Epithelial cell of esophagus (primary cell): ENCODE measurements around the gene DOP1A.

Source experiments
- DNase-seq: peaks from one replicate; pipeline ENCODE4 v3.0.0; 2010; ENCODE audit warnings: low read depth
- H3K4me3 ChIP-seq: 2 replicates; pipeline ENCODE4 v1.5.1; 2011; ENCODE audit warnings: mild to moderate bottlenecking, low read length, control low read depth
- CTCF ChIP-seq: IDR thresholded peaks from 2 replicates; pipeline ENCODE4 v1.5.1; 2011; ENCODE audit warnings: low read depth, mild to moderate bottlenecking, low read length, control low read depth, inconsistent platforms; ENCODE audit not compliant: insufficient read depth; ENCODE audit errors: missing control alignments

Gene DOP1A

GRCh38 chr6:83097675-83098074 is 30.2 kb downstream of the DOP1A start:
- H3K4me3 ChIP-seq, result no peak overlapping the region
- no peak for DNase-seq
- TF ChIP-seq CTCF, result no peak

GRCh38 chr6:83098589-83098988 is 31.1 kb downstream of the DOP1A start:
- TF ChIP-seq CTCF, result no peak
- DNase-seq, result no peak
- no peak overlapping the region for H3K4me3 ChIP-seq

GRCh38 chr6:83108378-83108777 is 40.9 kb downstream of the DOP1A start:
- H3K4me3 ChIP-seq, result no peak overlapping the region
- DNase-seq, result no peak
- no peak for TF ChIP-seq CTCF

GRCh38 chr6:83113258-83113657 is 45.8 kb downstream of the DOP1A start:
- TF ChIP-seq CTCF, result no peak
- DNase-seq, result no peak
- no peak overlapping the region for H3K4me3 ChIP-seq

GRCh38 chr6:83114164-83114563 is 46.7 kb downstream of the DOP1A start:
- DNase-seq, result peak; percentile 23
- no peak overlapping the region for H3K4me3 ChIP-seq
- TF ChIP-seq CTCF, result no peak

- DNase-seq, result no peak
- no peak overlapping the region for H3K4me3 ChIP-seq
- no peak for TF ChIP-seq CTCF
Observed at GRCh38 chr6:83117802-83118201, 50.3 kb downstream of the DOP1A start.

- peak; percentile 68 for DNase-seq
- TF ChIP-seq CTCF, result no peak
- H3K4me3 ChIP-seq, result no peak overlapping the region
Observed at GRCh38 chr6:83119742-83120300, 52.4 kb downstream of the DOP1A start.
